ENCODE results near the gene GPR17.

DNA sequence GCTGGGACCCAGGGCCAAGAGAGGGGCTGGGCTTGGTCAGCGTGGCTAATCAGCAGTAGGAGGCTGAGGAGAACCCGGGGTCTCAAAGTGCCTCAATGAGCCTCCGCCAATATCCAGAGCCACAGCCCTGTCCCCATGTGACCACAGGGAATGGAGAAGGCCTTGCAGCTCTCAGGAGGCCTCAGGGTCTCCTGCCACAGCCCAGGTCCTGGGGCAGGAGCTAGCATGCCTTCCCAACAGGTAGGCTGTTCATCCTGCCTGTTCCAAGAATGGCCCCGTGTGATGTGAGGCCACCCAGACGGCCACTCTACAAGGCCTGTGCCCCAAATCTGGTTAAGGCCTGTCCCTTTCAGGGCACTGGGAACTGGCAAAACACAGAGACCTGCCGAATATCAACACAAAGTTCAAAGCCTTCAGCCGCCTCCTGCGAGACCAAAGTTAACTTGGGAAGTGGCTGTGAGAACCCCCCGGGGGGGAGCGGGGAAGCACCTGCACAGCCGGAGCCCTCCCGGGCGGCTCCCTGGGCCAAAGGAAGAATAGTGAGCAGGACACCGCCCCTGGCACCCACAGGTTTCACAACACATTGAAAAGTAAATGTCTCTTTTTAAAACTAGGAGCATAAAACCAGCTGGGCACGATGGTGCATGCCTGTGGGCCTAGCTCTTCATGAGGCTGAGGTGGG lies 33.9 kb downstream of the GPR17 start:
- TF ChIP-seq POLR2A (IDR thresholded peaks at IDR 0.05) = no peak
- TF ChIP-seq, protein P1, sequence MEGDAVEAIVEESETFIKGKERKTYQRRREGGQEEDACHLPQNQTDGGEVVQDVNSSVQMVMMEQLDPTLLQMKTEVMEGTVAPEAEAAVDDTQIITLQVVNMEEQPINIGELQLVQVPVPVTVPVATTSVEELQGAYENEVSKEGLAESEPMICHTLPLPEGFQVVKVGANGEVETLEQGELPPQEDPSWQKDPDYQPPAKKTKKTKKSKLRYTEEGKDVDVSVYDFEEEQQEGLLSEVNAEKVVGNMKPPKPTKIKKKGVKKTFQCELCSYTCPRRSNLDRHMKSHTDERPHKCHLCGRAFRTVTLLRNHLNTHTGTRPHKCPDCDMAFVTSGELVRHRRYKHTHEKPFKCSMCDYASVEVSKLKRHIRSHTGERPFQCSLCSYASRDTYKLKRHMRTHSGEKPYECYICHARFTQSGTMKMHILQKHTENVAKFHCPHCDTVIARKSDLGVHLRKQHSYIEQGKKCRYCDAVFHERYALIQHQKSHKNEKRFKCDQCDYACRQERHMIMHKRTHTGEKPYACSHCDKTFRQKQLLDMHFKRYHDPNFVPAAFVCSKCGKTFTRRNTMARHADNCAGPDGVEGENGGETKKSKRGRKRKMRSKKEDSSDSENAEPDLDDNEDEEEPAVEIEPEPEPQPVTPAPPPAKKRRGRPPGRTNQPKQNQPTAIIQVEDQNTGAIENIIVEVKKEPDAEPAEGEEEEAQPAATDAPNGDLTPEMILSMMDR (IDR thresholded peaks at IDR 0.05 in 8 of 11, conservative IDR thresholded peaks at IDR 0.05 in 3 of 11) = no peak
- no peak for TF ChIP-seq POLR2AphosphoS5 (IDR thresholded peaks at IDR 0.05)

All from spleen (tissue), 7 donors.